AG04449 (cell line): ENCODE results near the gene ARRDC3.

Experiments used
- CTCF ChIA-PET: fragments of 350-600 bp; formaldehyde crosslinking; extraction: SDS; loops from one replicate; lab custom pipeline; 2021; ENCODE audit warnings: antibody characterized with exemption; lab: Yijun Ruan, JAX
- POLR2A ChIA-PET: fragments of 400-600, 350-600 bp; formaldehyde crosslinking; extraction: SDS; loops from one replicate; lab custom pipeline; 2020; ENCODE audit warnings: antibody characterized with exemption, inconsistent platforms; lab: Yijun Ruan, JAX
- DNase-seq: peaks from one replicate; pipeline ENCODE4 v3.0.0-alpha.2; 2010; ENCODE audit warnings: low read depth, low spot score
- H3K4me3 ChIP-seq: 2 replicates; pipeline ENCODE4 v1.5.1; 2011; ENCODE audit warnings: low read depth, mild to moderate bottlenecking, control low read depth, low read length
- TF ChIP-seq, protein P1 (sequence below): IDR thresholded peaks from one replicate; pipeline ENCODE4 v1.5.1; 2011; ENCODE audit warnings: mild to moderate bottlenecking, moderate library complexity, low read length, control low read depth, inconsistent platforms; ENCODE audit not compliant: insufficient read depth; ENCODE audit errors: missing control alignments

Gene ARRDC3

DNA sequence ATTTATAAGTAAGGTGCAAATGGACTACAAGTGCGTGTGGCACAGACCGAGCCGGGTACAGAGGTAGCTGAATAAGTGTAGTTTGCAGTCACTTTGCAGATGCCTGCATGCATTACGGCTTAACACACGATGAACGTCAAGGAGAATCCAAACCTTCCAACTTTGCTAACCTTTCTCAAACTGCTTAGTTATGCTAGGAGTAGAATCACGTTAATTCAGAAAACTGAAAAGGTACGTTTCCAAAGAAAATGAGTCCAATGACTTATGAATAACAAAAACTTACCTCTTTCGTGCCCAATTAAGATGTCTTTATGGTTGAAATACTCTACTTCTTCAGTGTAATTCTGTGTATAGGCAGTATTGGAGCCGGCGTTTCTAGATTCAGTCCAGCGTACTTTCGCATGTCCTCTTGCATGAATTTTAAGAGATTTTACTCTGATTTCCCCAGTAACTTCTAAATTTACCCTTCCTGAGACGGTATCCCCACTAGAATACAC lies 539 bp downstream of the ARRDC3 start:
- peak overlapping the region; percentile 86 for H3K4me3 ChIP-seq
- CTCF ChIA-PET = interaction anchor here (0.8 to 7.4 kb wide), 13 partner anchors 19 to 463 kb away, joined by 3 to 170 read pairs (median 28); no protein-coding TSS in a partner anchor
- POLR2A ChIA-PET = interaction anchor here (1.0 to 1.9 kb wide), 12 partner anchors 10 to 284 kb away, joined by 3 to 21 read pairs (median 4); no protein-coding TSS in a partner anchor
- TF ChIP-seq, protein P1, sequence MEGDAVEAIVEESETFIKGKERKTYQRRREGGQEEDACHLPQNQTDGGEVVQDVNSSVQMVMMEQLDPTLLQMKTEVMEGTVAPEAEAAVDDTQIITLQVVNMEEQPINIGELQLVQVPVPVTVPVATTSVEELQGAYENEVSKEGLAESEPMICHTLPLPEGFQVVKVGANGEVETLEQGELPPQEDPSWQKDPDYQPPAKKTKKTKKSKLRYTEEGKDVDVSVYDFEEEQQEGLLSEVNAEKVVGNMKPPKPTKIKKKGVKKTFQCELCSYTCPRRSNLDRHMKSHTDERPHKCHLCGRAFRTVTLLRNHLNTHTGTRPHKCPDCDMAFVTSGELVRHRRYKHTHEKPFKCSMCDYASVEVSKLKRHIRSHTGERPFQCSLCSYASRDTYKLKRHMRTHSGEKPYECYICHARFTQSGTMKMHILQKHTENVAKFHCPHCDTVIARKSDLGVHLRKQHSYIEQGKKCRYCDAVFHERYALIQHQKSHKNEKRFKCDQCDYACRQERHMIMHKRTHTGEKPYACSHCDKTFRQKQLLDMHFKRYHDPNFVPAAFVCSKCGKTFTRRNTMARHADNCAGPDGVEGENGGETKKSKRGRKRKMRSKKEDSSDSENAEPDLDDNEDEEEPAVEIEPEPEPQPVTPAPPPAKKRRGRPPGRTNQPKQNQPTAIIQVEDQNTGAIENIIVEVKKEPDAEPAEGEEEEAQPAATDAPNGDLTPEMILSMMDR = no peak
- no peak for DNase-seq

GRCh38 chr5:91381774-91382359 lies 1.2 kb downstream of the ARRDC3 start:
- POLR2A ChIA-PET = interaction anchor here (1.9 kb wide), 1 partner anchor 9 kb away, joined by 8 read pairs; no protein-coding TSS in a partner anchor
- H3K4me3 ChIP-seq = peak overlapping the region; percentile 86
- TF ChIP-seq, protein P1 = no peak
- peak; percentile 46 for DNase-seq
- CTCF ChIA-PET = interaction anchor here (0.8 to 6.2 kb wide), 5 partner anchors 162 to 450 kb away, joined by 3 to 170 read pairs (median 12); no protein-coding TSS in a partner anchor

GRCh38 chr5:91381239-91381773 lies 1.8 kb downstream of the ARRDC3 start:
- ChIA-PET POLR2A (interaction anchor here (0.6 to 2.1 kb wide), 8 partner anchors 13 to 448 kb away, joined by 3 to 14 read pairs (median 5); no protein-coding TSS in a partner anchor), CTCF (interaction anchor here (0.6 to 2.1 kb wide), 3 partner anchors 277 to 449 kb away, joined by 3 to 14 read pairs (median 4); no protein-coding TSS in a partner anchor)
- TF ChIP-seq, protein P1 = no peak
- H3K4me3 ChIP-seq = peak overlapping the region; percentile 86
- no peak for DNase-seq

DNA sequence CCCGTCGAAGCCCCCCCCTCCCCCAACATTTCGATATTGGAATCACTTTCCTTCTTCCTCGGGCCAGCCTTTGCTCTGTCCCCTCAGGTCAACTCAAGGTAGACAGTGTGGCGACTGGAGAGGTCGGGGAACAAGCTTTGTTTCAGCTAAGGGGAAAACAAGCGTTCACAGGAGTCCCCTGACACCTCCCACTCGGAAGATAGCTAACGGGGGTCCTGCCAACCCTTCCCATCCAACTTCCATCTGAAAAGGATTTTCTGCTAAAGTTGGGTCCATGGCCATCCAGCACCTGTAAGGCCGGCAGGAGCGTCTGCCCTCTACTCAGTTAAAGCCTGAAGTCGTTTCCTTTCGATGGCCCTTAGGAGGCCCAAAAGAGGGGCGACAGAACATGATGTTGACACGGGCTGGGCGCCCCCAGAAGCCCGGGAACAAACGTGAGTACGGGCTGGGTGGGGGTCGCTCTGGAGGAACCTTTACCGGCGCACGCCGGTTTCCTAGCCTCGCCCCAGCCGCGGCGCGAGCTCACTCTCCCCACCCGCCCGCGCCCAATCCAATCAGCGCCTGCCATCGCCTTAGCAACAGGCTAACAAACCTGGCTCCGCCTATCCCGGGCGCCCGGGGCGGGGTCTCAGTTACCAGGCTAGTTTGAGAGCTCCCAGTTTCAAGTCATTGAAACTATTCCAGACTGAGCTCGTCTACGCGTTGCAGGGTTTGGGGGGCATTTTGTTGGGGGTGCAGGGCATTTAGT lies 2.5 kb downstream of the ARRDC3 start:
- peak overlapping the region; percentile 86 for H3K4me3 ChIP-seq
- ChIA-PET POLR2A (interaction anchor here (0.6 to 2.1 kb wide), 10 partner anchors 12 to 447 kb away, joined by 3 to 14 read pairs (median 4); no protein-coding TSS in a partner anchor), CTCF (interaction anchor here (0.6 to 2.1 kb wide), 3 partner anchors 276 to 448 kb away, joined by 3 to 14 read pairs (median 4); no protein-coding TSS in a partner anchor)
- peak; percentile 55 for DNase-seq
- TF ChIP-seq, protein P1 = no peak

- ChIA-PET CTCF (interaction anchor here (2.1 kb wide), 2 partner anchors 278 to 448 kb away, joined by 4 to 14 read pairs; no protein-coding TSS in a partner anchor), POLR2A (interaction anchor here (1.2 to 2.1 kb wide), 2 partner anchors 100 to 253 kb away, joined by 5 to 14 read pairs; no protein-coding TSS in a partner anchor)
- TF ChIP-seq, protein P1 = no peak
- no peak for DNase-seq
- H3K4me3 ChIP-seq = peak overlapping the region; percentile 86
These were observed 3.1 kb downstream of the ARRDC3 start for GRCh38 chr5:91379914-91380490.
